Endothelial cell of umbilical vein (primary cell): Measurements from ENCODE around the gene ERCC4. TPM values are rescaled to one million over a fixed set of nuclear protein-coding genes. Genes with fewer than 3 reads are reported as not detected.

Experiments
- BruUV-seq: library from RNA; stranded (reverse); fragments of 400-500 nt; replicated peaks from 2 replicates; lab custom pipeline; 2021; lab: Mats Ljungman, UMichigan
- CTCF ChIA-PET: fragments of 300-600, 350-600 bp; sonication (Branson Sonifier 250); formaldehyde crosslinking; loops from one replicate; lab custom pipeline; 2021; ENCODE audit warnings: antibody characterized with exemption, inconsistent platforms; lab: Charles Lee
- POLR2A ChIA-PET: fragments of 300-600, 350-600 bp; sonication (Branson Sonifier 250); formaldehyde crosslinking; loops from one replicate; lab custom pipeline; 2021; ENCODE audit warnings: antibody characterized with exemption, inconsistent platforms; lab: Charles Lee
- DNase-seq: peaks from one replicate; pipeline ENCODE4 v3.0.0-alpha.2; 2011; ENCODE audit warnings: low read depth, low spot score
- FAIRE-seq: peaks from 2 replicates; lab custom pipeline; 2011; peaks lifted over from hg19 to GRCh38; lab: Jason Lieb, UNC
- H2AFZ ChIP-seq: 2 replicates; pipeline ENCODE4 v1.6.0; 2012; ENCODE audit warnings: low read depth, low read length, control low read depth, inconsistent platforms
- H3K27ac ChIP-seq: 2 replicates; pipeline ENCODE4 v1.5.1; 2011; ENCODE audit warnings: low read depth, mild to moderate bottlenecking, control low read depth, low read length, moderate library complexity; ENCODE audit not compliant: insufficient read depth
- H3K27me3 ChIP-seq, 2 experiments: 2 replicates each; pipeline versions ENCODE4 v1.6.0 to v1.6.1; 2011; ENCODE audit warnings: low read length in 2 of 2, mixed read lengths in 1 of 2; ENCODE audit not compliant: control insufficient read depth in 2 of 2, insufficient read depth in 2 of 2
- H3K36me3 ChIP-seq, 2 experiments: 2 replicates in 1 of 2; 3 replicates in 1 of 2; pipeline ENCODE4 v1.5.1; 2011; ENCODE audit warnings: low read length in 2 of 2, mild to moderate bottlenecking in 1 of 2, moderate library complexity in 1 of 2; ENCODE audit not compliant: control insufficient read depth in 2 of 2, insufficient read depth in 2 of 2; ENCODE audit errors: extremely low read depth in 1 of 2
- H3K4me1 ChIP-seq: 3 replicates; pipeline ENCODE4 v1.5.1; 2011; ENCODE audit warnings: mild to moderate bottlenecking, low read length; ENCODE audit not compliant: control insufficient read depth, insufficient read depth; ENCODE audit errors: extremely low read depth
- H3K4me2 ChIP-seq: 2 replicates; pipeline ENCODE4 v1.6.1; 2011; ENCODE audit warnings: low read length, control low read depth, mixed read lengths; ENCODE audit not compliant: insufficient read depth
- H3K4me3 ChIP-seq, 3 experiments: fragments of 200-600 bp in 1 of 3; sonication (generic), shearing (Covaris generic) in 1 of 3; replicated peaks in 1 of 3; 2 replicates each; pipeline ENCODE4 v1.5.1; 2011 to 2016; ENCODE audit warnings: control low read depth in 3 of 3, low read length in 3 of 3, mild to moderate bottlenecking in 2 of 3, inconsistent platforms in 1 of 3, low read depth in 1 of 3, moderate library complexity in 1 of 3; ENCODE audit not compliant: insufficient read depth in 1 of 3
- H3K79me2 ChIP-seq: 2 replicates; pipeline ENCODE4 v1.6.0; 2012; ENCODE audit warnings: low read length, inconsistent platforms; ENCODE audit not compliant: control insufficient read depth, insufficient read depth
- H3K9ac ChIP-seq: replicated peaks from 2 replicates; pipeline ENCODE3; 2011; ENCODE audit warnings: low read length, control low read depth; ENCODE audit not compliant: insufficient read depth; ENCODE audit errors: extremely low read depth
- H3K9me1 ChIP-seq: replicated peaks from 3 replicates; pipeline ENCODE4 v1.6.0; 2011; ENCODE audit warnings: mild to moderate bottlenecking, low read length; ENCODE audit not compliant: control insufficient read depth, insufficient read depth; ENCODE audit errors: extremely low read depth
- H3K9me3 ChIP-seq: replicated peaks from 2 replicates; pipeline ENCODE4 v1.5.1; 2012; ENCODE audit warnings: low read length, inconsistent platforms; ENCODE audit not compliant: control insufficient read depth, insufficient read depth
- H4K20me1 ChIP-seq: replicated peaks from 2 replicates; pipeline ENCODE3; 2011; ENCODE audit warnings: mild to moderate bottlenecking, low read length; ENCODE audit not compliant: control insufficient read depth, insufficient read depth; ENCODE audit errors: extremely low read depth
- CTCF ChIP-seq, 2 donors: IDR thresholded peaks; 1 replicate in 1 of 2; 2 replicates in 1 of 2; pipeline ENCODE4 v1.5.1; 2011; ENCODE audit warnings: low read length in 2 of 2, mild to moderate bottlenecking in 2 of 2, moderate library complexity in 2 of 2, control low read depth in 1 of 2, inconsistent platforms in 1 of 2, low read depth in 1 of 2; ENCODE audit not compliant: insufficient read depth in 1 of 2; ENCODE audit errors: extremely low read depth in 1 of 2
- EZH2 ChIP-seq: IDR thresholded peaks from 2 replicates; pipeline ENCODE4 v1.6.1; 2012; ENCODE audit warnings: borderline replicate concordance, low read depth, mild to moderate bottlenecking, moderate library complexity, low read length, inconsistent platforms; ENCODE audit not compliant: severe bottlenecking
- FOS ChIP-seq: IDR thresholded peaks from 2 replicates; pipeline ENCODE4 v1.6.1; 2011; ENCODE audit warnings: mild to moderate bottlenecking, low read length, moderate library complexity, borderline replicate concordance; ENCODE audit not compliant: insufficient read depth
- GATA2 ChIP-seq: IDR thresholded peaks from 2 replicates; pipeline ENCODE4 v1.7.0; 2011; ENCODE audit warnings: low read depth, mild to moderate bottlenecking, moderate library complexity, mixed read lengths, low read length; ENCODE audit not compliant: insufficient read length, insufficient read depth
- JUN ChIP-seq: IDR thresholded peaks from 2 replicates; pipeline ENCODE4 v1.6.1; 2011; ENCODE audit warnings: borderline replicate concordance, low read depth; ENCODE audit not compliant: insufficient read length, insufficient read depth
- MAX ChIP-seq: IDR thresholded peaks from 2 replicates; pipeline ENCODE4 v1.6.1; 2011; ENCODE audit not compliant: insufficient read depth, insufficient read length
- MYC ChIP-seq: IDR thresholded peaks from one replicate; pipeline ENCODE4 v1.6.1; 2011; ENCODE audit warnings: mild to moderate bottlenecking, low read depth, low read length
- POLR2A ChIP-seq: IDR thresholded peaks from 2 replicates; pipeline ENCODE4 v1.6.1; 2012; ENCODE audit warnings: low read depth, mild to moderate bottlenecking, control low read depth, low read length
- POLR2AphosphoS5 ChIP-seq: IDR thresholded peaks from 2 replicates; pipeline ENCODE4 v1.6.1; 2012; ENCODE audit warnings: low read depth, mild to moderate bottlenecking, control low read depth, low read length, moderate library complexity; ENCODE audit not compliant: insufficient read depth
- dilution Hi-C: fragments of 300-500 bp; cut with MboI; formaldehyde crosslinking; loops from one replicate; pipeline ENCODE4 v1.15.0; 2019; ENCODE audit warnings: low sequenced_read_pairs; ENCODE audit not compliant: extremely low pct_ligation_motif_present
- intact Hi-C: fragments of 100-400 bp; cut with micrococcal nuclease; formaldehyde crosslinking; loops from one replicate; pipeline ENCODE4 v1.10.0; 2022
- polyA plus RNA-seq, 4 experiments: library from polyadenylated mRNA; depleted of rRNA in 3 of 4; stranded (reverse) in 3 of 4; unstranded in 1 of 4; fragments of >200 nt; gene quantifications; 2 replicates each; pipeline versions ENCODE4 v1.2.1 to v1.2.3, GENCODE V29; 2011 to 2012; ENCODE audit warnings: missing spikeins in 1 of 4
- total RNA-seq: library from RNA; stranded (reverse); gene quantifications from 2 replicates; pipeline ENCODE4 v1.2.3, GENCODE V29; 2021

ERCC4 gene
- total and polyA plus RNA-seq, 2 donors (not counting 3 experiments of a cell fraction or from before 2014, with no cell fraction given) = 4.9 to 17.1 TPM

- CTCF ChIA-PET = interaction anchor here (0.6 to 1.1 kb wide), 3 partner anchors 11 to 22 kb away, joined by 3 to 5 read pairs (median 4); no protein-coding TSS in a partner anchor
- Histone ChIP-seq H3K4me2 (no peak overlapping the region), H3K9me3 (no peaks in the 10 kb centered on the region), H3K9me1 (no peaks in the 10 kb centered on the region), H3K9ac (no peak overlapping the region), H3K36me3 (peaks cover 0 to 14% of the 10 kb centered on the region in 2 experiments), H3K4me3 (no peak overlapping the region), H3K27ac (no peak overlapping the region), H4K20me1 (no peaks in the 10 kb centered on the region), H3K4me1 (no peaks in the 10 kb centered on the region), H3K27me3 (no peaks in the 10 kb centered on the region), H2AFZ (no peak overlapping the region), H3K79me2 (no peaks in the 10 kb centered on the region)
- BruUV-seq = no TSS peak
- POLR2A ChIA-PET = no interaction called here
- dilution Hi-C loops = loop anchor here (25.0 kb wide), 1 partner anchor 291 kb away; no protein-coding TSS in a partner anchor
- DNase-seq (no peak), FAIRE-seq (no peak)
- intact Hi-C loops = no loop called here
- TF ChIP-seq CTCF (IDR thresholded peaks at IDR 0.05; ENCODE audit: extremely low read depth in 1 of 2, insufficient read depth in 1 of 2, low read depth in 1 of 2, low read length in 2 of 2) (no peak), EZH2 (no peak), JUN (no peak), POLR2A (no peak), POLR2AphosphoS5 (no peak), MYC (no peak), FOS (no peak), GATA2 (no peak), MAX (no peak)
These were observed 26.0 kb downstream of the ERCC4 start for GRCh38 chr16:13945744-13946485.
